ENCODE results near the gene SSTR3. TPM values are rescaled to one million over a fixed set of nuclear protein-coding genes. Genes with fewer than 3 reads are reported as not detected.

The SSTR3 gene
- total and polyA plus RNA-seq, 7 donors = 0.36 to 1.7 TPM; not detected in 5

GRCh38 chr22:37163096-37163489 lies 49.2 kb downstream of the SSTR3 start:
- TF ChIP-seq POLR2A (IDR thresholded peaks at IDR 0.05) = no peak
- TF ChIP-seq CTCF (IDR thresholded peaks at IDR 0.05) = no peak
- no peak for TF ChIP-seq POLR2AphosphoS5 (IDR thresholded peaks at IDR 0.05)
- TF ChIP-seq EP300 (IDR thresholded peaks at IDR 0.05) = no peak
- no peaks in the 10 kb centered on the region for H3K36me3 ChIP-seq
- H3K27me3 ChIP-seq = no peaks in the 10 kb centered on the region
- no peak overlapping the region for H3K27ac ChIP-seq
- H3K4me1 ChIP-seq = peaks cover 0 to 7% (median 5%) of the 10 kb centered on the region in 4 donors
- intact Hi-C loops (cut with DNase I) = no loop called here
- 81 to 86% methylated on average over 5 of the region's 5 CpGs for WGBS, 2 donors
- no peak overlapping the region for H3K4me3 ChIP-seq
- no peaks in the 10 kb centered on the region for H3K9me3 ChIP-seq
- no peak for DNase-seq

- WGBS, 2 donors = 63 to 72% methylated on average over 11 of the region's 11 CpGs
- no peak overlapping the region for H3K27ac ChIP-seq
Observed at GRCh38 chr22:37162221-37163095, 49.8 kb downstream of the SSTR3 start.

GRCh38 chr22:37161443-37161842 lies 50.8 kb downstream of the SSTR3 start:
- intact Hi-C loops (cut with DNase I) = no loop called here
- Histone ChIP-seq H3K9me3 (no peaks in the 10 kb centered on the region), H3K27me3 (no peaks in the 10 kb centered on the region), H3K27ac (no peak overlapping the region), H3K4me1 (no peaks in the 10 kb centered on the region), H3K4me3 (no peak overlapping the region), H3K36me3 (no peaks in the 10 kb centered on the region)
- DNase-seq = no peak
- no peak for TF ChIP-seq EP300 (IDR thresholded peaks at IDR 0.05)
- TF ChIP-seq CTCF (IDR thresholded peaks at IDR 0.05) = no peak
- no peak for TF ChIP-seq POLR2AphosphoS5 (IDR thresholded peaks at IDR 0.05)
- TF ChIP-seq POLR2A (IDR thresholded peaks at IDR 0.05) = no peak
- 97 to 98% methylated on average over 2 of the region's 2 CpGs for WGBS, 2 donors

More at GRCh38 chr22:37162221-37163095, 49.8 kb downstream of the SSTR3 start:
- TF ChIP-seq CTCF (IDR thresholded peaks at IDR 0.05) = no peak
- no peak for TF ChIP-seq EP300 (IDR thresholded peaks at IDR 0.05)
- intact Hi-C loops (cut with DNase I) = no loop called here
- no peaks in the 10 kb centered on the region for H3K36me3 ChIP-seq
- no peak for DNase-seq
- H3K9me3 ChIP-seq = no peaks in the 10 kb centered on the region
- peaks cover 0 to 7% (median 5%) of the 10 kb centered on the region in 4 donors for H3K4me1 ChIP-seq
- no peak overlapping the region for H3K4me3 ChIP-seq
- H3K27me3 ChIP-seq = no peaks in the 10 kb centered on the region

- intact Hi-C loops (cut with DNase I) = no loop called here
- H3K27me3 ChIP-seq = no peaks in the 10 kb centered on the region
Observed at GRCh38 chr22:37160027-37160426, 52.2 kb downstream of the SSTR3 start.

More at GRCh38 chr22:37160027-37160426, 52.2 kb downstream of the SSTR3 start:
- no peak for DNase-seq
- Histone ChIP-seq H3K9me3 (no peaks in the 10 kb centered on the region), H3K4me3 (no peak overlapping the region), H3K27ac (no peak overlapping the region), H3K36me3 (no peaks in the 10 kb centered on the region), H3K4me1 (no peaks in the 10 kb centered on the region)
- WGBS, 2 donors = 53 to 75% methylated on average over 6 of the region's 6 CpGs
- TF ChIP-seq EP300 (IDR thresholded peaks at IDR 0.05) (no peak), POLR2A (IDR thresholded peaks at IDR 0.05) (no peak), CTCF (IDR thresholded peaks at IDR 0.05) (no peak), POLR2AphosphoS5 (IDR thresholded peaks at IDR 0.05) (no peak)

Data from sigmoid colon (tissue), 7 donors.